Measurements from ENCODE around the gene INPP5E.

Gene INPP5E

GRCh38 chr9:136439481-136440408 lies at the start of gene INPP5E:
Gene INPP5E, minus strand, starts transcription at chr9:136439845. Its CDS starts 426 bp downstream, at chr9:136439419.
- peak; percentile 78 to 87 for DNase-seq

- DNase-seq = peak; percentile 68 to 76
These were observed 48.9 kb upstream of the INPP5E start for GRCh38 chr9:136488247-136489214.

GRCh38 chr9:136487672-136488071 lies 48.0 kb upstream of the INPP5E start:
- DNase-seq = no peak

GRCh38 chr9:136486823-136487620 lies 47.4 kb upstream of the INPP5E start:
- no peak for DNase-seq

- DNase-seq = no peak
These were observed 46.5 kb upstream of the INPP5E start for GRCh38 chr9:136486131-136486530.

- peak; percentile 80 to 81 for DNase-seq
These were observed 45.7 kb upstream of the INPP5E start for GRCh38 chr9:136485049-136486045.

- no peak for DNase-seq
These were observed 44.8 kb upstream of the INPP5E start for GRCh38 chr9:136484153-136485048.

GRCh38 chr9:136483589-136484152 lies 44.0 kb upstream of the INPP5E start:
- DNase-seq = peak; percentile 96

GRCh38 chr9:136482793-136483588 lies 43.3 kb upstream of the INPP5E start, which contains the start of gene SEC16A:
Gene SEC16A, minus strand, starts transcription at chr9:136483040. Its CDS starts 5,425 bp downstream, at chr9:136477615.
- peak; percentile 98 to 99 for DNase-seq

- DNase-seq = peak; percentile 47 to 52
These were observed 42.6 kb upstream of the INPP5E start for GRCh38 chr9:136482046-136482792.

GRCh38 chr9:136481558-136481957 lies 41.9 kb upstream of the INPP5E start:
- no peak for DNase-seq

- no peak for DNase-seq
These were observed 36.9 kb upstream of the INPP5E start for GRCh38 chr9:136476369-136477150.

GRCh38 chr9:136474974-136475865 lies 35.6 kb upstream of the INPP5E start:
- no peak for DNase-seq

GRCh38 chr9:136474021-136474640 lies 34.5 kb upstream of the INPP5E start:
- no peak for DNase-seq

- no peak for DNase-seq
These were observed 33.7 kb upstream of the INPP5E start for GRCh38 chr9:136473354-136473721.

All from CD4-positive, alpha-beta T cell treated with Interleukin-1 beta for 1 hour (primary cell).